ENCODE results near the gene TMEM132D. TPM values are rescaled to one million over a fixed set of nuclear protein-coding genes. Genes with fewer than 3 reads are reported as not detected.

The TMEM132D gene
- total and polyA plus RNA-seq, 2 donors from 2014 or later, result 0.13 TPM; not detected in 1

GRCh38 chr12:129351481-129351880 lies 552.3 kb downstream of the TMEM132D start:
- FAIRE-seq (no peak), DNase-seq (no peak)
- intact Hi-C loops (cut with DNase I), result no loop called here
- Histone ChIP-seq H3K27me3 (ENCODE audit: control insufficient read depth, insufficient read depth, low read length) (no peaks in the 10 kb centered on the region), H3K9ac (ENCODE audit: low read length in 3 of 3) (no peak overlapping the region), H3K4me3 (ENCODE audit: low read length in 3 of 3) (no peak overlapping the region), H3K27ac (ENCODE audit: low read depth in 2 of 2, low read length in 2 of 2) (no peak overlapping the region), H3K9me3 (ENCODE audit: control insufficient read depth in 2 of 3, insufficient read depth in 1 of 3, low read length in 3 of 3) (no peaks in the 10 kb centered on the region), H3K4me1 (ENCODE audit: control insufficient read depth in 2 of 3, insufficient read depth in 2 of 3, low read depth in 1 of 3, low read length in 3 of 3) (no peaks in the 10 kb centered on the region), H3K36me3 (ENCODE audit: control insufficient read depth in 2 of 3, insufficient read depth in 3 of 3, low read length in 3 of 3) (no peaks in the 10 kb centered on the region)
- no peak for TF ChIP-seq CTCF (IDR thresholded peaks at IDR 0.05; ENCODE audit: borderline replicate concordance, extremely low read depth, insufficient read depth)

- Histone ChIP-seq H3K27me3 (ENCODE audit: control insufficient read depth, insufficient read depth, low read length) (no peaks in the 10 kb centered on the region), H3K9ac (ENCODE audit: low read length in 3 of 3) (no peak overlapping the region), H3K36me3 (ENCODE audit: control insufficient read depth in 2 of 3, insufficient read depth in 3 of 3, low read length in 3 of 3) (no peaks in the 10 kb centered on the region), H3K27ac (ENCODE audit: low read depth in 2 of 2, low read length in 2 of 2) (no peak overlapping the region), H3K9me3 (ENCODE audit: control insufficient read depth in 2 of 3, insufficient read depth in 1 of 3, low read length in 3 of 3) (no peaks in the 10 kb centered on the region), H3K4me1 (ENCODE audit: control insufficient read depth in 2 of 3, insufficient read depth in 2 of 3, low read depth in 1 of 3, low read length in 3 of 3) (no peaks in the 10 kb centered on the region), H3K4me3 (ENCODE audit: low read length in 3 of 3) (no peak overlapping the region)
- DNase-seq, result no peak
- no peak for TF ChIP-seq CTCF (IDR thresholded peaks at IDR 0.05; ENCODE audit: borderline replicate concordance, extremely low read depth, insufficient read depth)
- intact Hi-C loops (cut with DNase I), result no loop called here
- no peak for FAIRE-seq
Measured at GRCh38 chr12:129339336-129339735, 564.5 kb downstream of the TMEM132D start.

- intact Hi-C loops (cut with DNase I), result no loop called here
Measured at GRCh38 chr12:129337413-129337812, 566.4 kb downstream of the TMEM132D start.

More at GRCh38 chr12:129337413-129337812, 566.4 kb downstream of the TMEM132D start:
- no peaks in the 10 kb centered on the region for H3K36me3 ChIP-seq (ENCODE audit: control insufficient read depth in 2 of 3, insufficient read depth in 3 of 3, low read length in 3 of 3)
- DNase-seq (no peak), FAIRE-seq (no peak)
- H3K27me3 ChIP-seq (ENCODE audit: control insufficient read depth, insufficient read depth, low read length), result no peaks in the 10 kb centered on the region
- no peak overlapping the region for H3K4me3 ChIP-seq (ENCODE audit: low read length in 3 of 3)
- H3K4me1 ChIP-seq (ENCODE audit: control insufficient read depth in 2 of 3, insufficient read depth in 2 of 3, low read depth in 1 of 3, low read length in 3 of 3), result no peaks in the 10 kb centered on the region
- H3K9me3 ChIP-seq (ENCODE audit: control insufficient read depth in 2 of 3, insufficient read depth in 1 of 3, low read length in 3 of 3), result no peaks in the 10 kb centered on the region
- no peak overlapping the region for H3K9ac ChIP-seq (ENCODE audit: low read length in 3 of 3)
- no peak for TF ChIP-seq CTCF (IDR thresholded peaks at IDR 0.05; ENCODE audit: borderline replicate concordance, extremely low read depth, insufficient read depth)
- H3K27ac ChIP-seq (ENCODE audit: low read depth in 2 of 2, low read length in 2 of 2), result no peak overlapping the region

All from kidney (tissue), 14 donors.